Neural crest cell (in vitro differentiated cells): Measurements from ENCODE around the gene PYGO2. TPM values are rescaled to one million over a fixed set of nuclear protein-coding genes. Genes with fewer than 3 reads are reported as not detected.

Experiments used
- DNase-seq: peaks from one replicate; pipeline ENCODE4 v3.0.0; 2021; ENCODE audit warnings: low read depth, mixed read lengths, low spot score
- H3K27ac Mint-ChIP-seq: one replicate; pipeline ENCODE4 v1.8.0; 2021; ENCODE audit warnings: mild to moderate bottlenecking, mixed read lengths; ENCODE audit not compliant: unreplicated experiment
- H3K27me3 Mint-ChIP-seq: 2 replicates; pipeline ENCODE4 v1.8.0; 2021; ENCODE audit warnings: low read depth, mild to moderate bottlenecking, mixed read lengths
- H3K36me3 Mint-ChIP-seq: 2 replicates; pipeline ENCODE4 v1.8.0; 2021; ENCODE audit warnings: low read depth, mild to moderate bottlenecking, mixed read lengths
- H3K4me1 Mint-ChIP-seq: 2 replicates; pipeline ENCODE4 v1.8.0; 2021; ENCODE audit warnings: mixed read lengths
- H3K4me3 Mint-ChIP-seq: one replicate; pipeline ENCODE4 v1.8.0; 2021; ENCODE audit warnings: mild to moderate bottlenecking, mixed read lengths
- H3K9me3 Mint-ChIP-seq: 2 replicates; pipeline ENCODE4 v1.8.0; 2021; ENCODE audit warnings: mixed read lengths
- CTCF ChIP-seq: fragments of 200-600 bp; sonication (generic); conservative IDR thresholded peaks from 2 replicates; pipeline ENCODE4 v1.5.0; 2021; ENCODE audit warnings: antibody characterized with exemption, mild to moderate bottlenecking
- total RNA-seq: library from RNA; stranded (reverse); gene quantifications from 2 replicates; pipeline ENCODE4 v1.2.1, GENCODE V29; 2021

Gene PYGO2
- total RNA-seq, 1 donor from 2014 or later = 65.1 TPM

- peak overlapping the region; percentile 41 for H3K4me3 Mint-ChIP-seq
- H3K9me3 Mint-ChIP-seq = no peaks in the 10 kb centered on the region
- H3K27me3 Mint-ChIP-seq = no peaks in the 10 kb centered on the region
- DNase-seq = no peak
- peaks cover 37% of the 10 kb centered on the region for H3K4me1 Mint-ChIP-seq
- H3K27ac Mint-ChIP-seq = no peak overlapping the region
- peaks cover 8% of the 10 kb centered on the region for H3K36me3 Mint-ChIP-seq
- no peak for TF ChIP-seq CTCF
These were observed 2.8 kb upstream of the PYGO2 start for GRCh38 chr1:154964359-154964758.

- Mint-ChIP-seq H3K4me3 (peak overlapping the region; percentile 96), H3K9me3 (no peaks in the 10 kb centered on the region), H3K4me1 (peaks cover 30% of the 10 kb centered on the region), H3K36me3 (peaks cover 8% of the 10 kb centered on the region), H3K27me3 (no peaks in the 10 kb centered on the region), H3K27ac (peak overlapping the region; percentile 7)
- no peak for TF ChIP-seq CTCF
- no peak for DNase-seq
These were observed 2.1 kb upstream of the PYGO2 start for GRCh38 chr1:154963643-154964042.

- Mint-ChIP-seq H3K27ac (no peak overlapping the region), H3K9me3 (no peaks in the 10 kb centered on the region), H3K4me3 (peak overlapping the region; percentile 96), H3K4me1 (peaks cover 22% of the 10 kb centered on the region), H3K36me3 (peaks cover 8% of the 10 kb centered on the region), H3K27me3 (no peaks in the 10 kb centered on the region)
- TF ChIP-seq CTCF = no peak
- no peak for DNase-seq
These were observed 1.3 kb upstream of the PYGO2 start for GRCh38 chr1:154962795-154963330.

DNA sequence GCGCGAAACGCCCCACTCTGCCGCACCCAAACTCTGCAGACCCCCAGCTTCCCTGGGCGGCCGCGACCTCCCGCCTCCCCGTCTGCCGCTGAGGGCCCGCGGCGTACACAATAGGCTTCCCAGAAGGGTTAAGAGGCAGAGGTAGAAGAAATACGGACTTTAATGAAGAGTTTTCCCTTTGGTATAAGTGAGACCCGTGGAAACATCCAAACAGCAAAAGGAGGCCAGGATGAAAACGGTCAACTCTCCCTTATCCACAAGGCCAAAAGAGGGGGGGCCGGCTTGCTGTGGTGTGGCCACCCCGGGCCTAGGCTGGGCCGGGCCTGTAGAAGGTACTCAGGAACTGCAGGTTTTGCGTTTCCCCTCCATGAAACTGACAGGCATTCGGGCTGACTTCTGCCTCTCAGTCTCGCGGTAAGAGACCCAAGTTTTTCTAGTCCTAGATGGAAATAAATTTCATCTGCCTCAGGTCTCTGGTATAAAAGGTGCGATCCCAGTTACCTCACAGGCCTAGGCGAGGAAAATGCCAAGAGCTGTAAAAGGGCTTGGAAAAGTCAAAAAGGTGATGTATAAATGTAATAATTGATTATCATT lies 671 bp upstream of the PYGO2 start:
- Mint-ChIP-seq H3K9me3 (no peaks in the 10 kb centered on the region), H3K27me3 (no peaks in the 10 kb centered on the region), H3K4me1 (peaks cover 25% of the 10 kb centered on the region), H3K36me3 (peaks cover 8% of the 10 kb centered on the region), H3K27ac (peak overlapping the region; percentile 83), H3K4me3 (peak overlapping the region; percentile 96)
- DNase-seq = no peak
- TF ChIP-seq CTCF = peak; percentile 3

- TF ChIP-seq CTCF = no peak
- Mint-ChIP-seq H3K27me3 (no peaks in the 10 kb centered on the region), H3K36me3 (peaks cover 8% of the 10 kb centered on the region), H3K9me3 (no peaks in the 10 kb centered on the region), H3K27ac (peak overlapping the region; percentile 43), H3K4me3 (peak overlapping the region; percentile 95), H3K4me1 (peaks cover 41% of the 10 kb centered on the region)
- no peak for DNase-seq
These were observed 991 bp downstream of the PYGO2 start for GRCh38 chr1:154960446-154961136.
